GM06990 (cell line): Measurements from ENCODE around the gene SSC4D.

Experiments used
- DNase-seq: peaks from one replicate; pipeline ENCODE4 v3.0.0-alpha.2; 2011; ENCODE audit not compliant: insufficient read length; ENCODE audit errors: extremely low read depth
- H3K27me3 ChIP-seq: replicated peaks from 2 replicates; pipeline ENCODE4 v1.6.0; 2011; ENCODE audit warnings: low read length; ENCODE audit not compliant: control insufficient read depth, insufficient read depth
- H3K36me3 ChIP-seq: 2 replicates; pipeline ENCODE4 v1.5.1; 2011; ENCODE audit warnings: low read length; ENCODE audit not compliant: control insufficient read depth, insufficient read depth
- H3K4me3 ChIP-seq: replicated peaks from 2 replicates; pipeline ENCODE4 v1.5.1; 2011; ENCODE audit warnings: low read depth, mild to moderate bottlenecking, control low read depth, low read length
- CTCF ChIP-seq: IDR thresholded peaks from 2 replicates; pipeline ENCODE4 v1.5.1; 2011; ENCODE audit warnings: low read length, control low read depth, mild to moderate bottlenecking, inconsistent platforms; ENCODE audit not compliant: insufficient read depth, poor library complexity, severe bottlenecking

SSC4D gene

GRCh38 chr7:76356823-76357222 lies 52.7 kb downstream of the SSC4D start:
- DNase-seq: no peak
- no peaks in the 10 kb centered on the region for H3K27me3 ChIP-seq
- peaks cover 2% of the 10 kb centered on the region for H3K36me3 ChIP-seq
- TF ChIP-seq CTCF: no peak
- peak overlapping the region; percentile 93 for H3K4me3 ChIP-seq

- DNase-seq: no peak
- no peaks in the 10 kb centered on the region for H3K27me3 ChIP-seq
- TF ChIP-seq CTCF: no peak
- H3K36me3 ChIP-seq: peaks cover 2% of the 10 kb centered on the region
- H3K4me3 ChIP-seq: no peak overlapping the region
These were observed 53.4 kb downstream of the SSC4D start for GRCh38 chr7:76356115-76356514.

- no peak for DNase-seq
- TF ChIP-seq CTCF: no peak
- Histone ChIP-seq H3K27me3 (no peaks in the 10 kb centered on the region), H3K4me3 (no peak overlapping the region), H3K36me3 (peaks cover 4% of the 10 kb centered on the region)
These were observed 54.3 kb downstream of the SSC4D start for GRCh38 chr7:76354981-76355730.

GRCh38 chr7:76354516-76354915 lies 55.0 kb downstream of the SSC4D start:
- no peak overlapping the region for H3K4me3 ChIP-seq
- H3K27me3 ChIP-seq: no peaks in the 10 kb centered on the region
- DNase-seq: no peak
- no peak for TF ChIP-seq CTCF
- peaks cover 4% of the 10 kb centered on the region for H3K36me3 ChIP-seq

GRCh38 chr7:76353744-76354143 lies 55.8 kb downstream of the SSC4D start:
- Histone ChIP-seq H3K36me3 (peaks cover 4% of the 10 kb centered on the region), H3K4me3 (no peak overlapping the region), H3K27me3 (no peaks in the 10 kb centered on the region)
- no peak for TF ChIP-seq CTCF
- no peak for DNase-seq

GRCh38 chr7:76352193-76352592 lies 57.3 kb downstream of the SSC4D start:
- H3K36me3 ChIP-seq: peaks cover 4% of the 10 kb centered on the region
- DNase-seq: no peak
- no peaks in the 10 kb centered on the region for H3K27me3 ChIP-seq
- TF ChIP-seq CTCF: no peak
- H3K4me3 ChIP-seq: no peak overlapping the region
